GM21381 (cell line): ENCODE measurements around the gene SPATA33.

ENCODE experiments used
- ATAC-seq: cut with Tn5 transposase; IDR thresholded peaks from one replicate; pipeline ENCODE4 v1.9.1; 2021; ENCODE audit warnings: mild to moderate bottlenecking, moderate library complexity; ENCODE audit not compliant: unreplicated experiment

Gene SPATA33

GRCh38 chr16:89706518-89707260 lies 49.1 kb downstream of the SPATA33 start:
- ATAC-seq, result no peak

- ATAC-seq, result no peak
Measured at GRCh38 chr16:89707695-89708094, 50.1 kb downstream of the SPATA33 start.

- ATAC-seq, result no peak
Measured at GRCh38 chr16:89708481-89708931, 50.9 kb downstream of the SPATA33 start.

GRCh38 chr16:89709166-89709565 lies 51.5 kb downstream of the SPATA33 start:
- no peak for ATAC-seq

GRCh38 chr16:89709716-89710432 lies 52.2 kb downstream of the SPATA33 start:
- no peak for ATAC-seq

- ATAC-seq, result no peak
Measured at GRCh38 chr16:89710709-89711564, 53.3 kb downstream of the SPATA33 start.

- no peak for ATAC-seq
Measured at GRCh38 chr16:89711601-89712273, 54.1 kb downstream of the SPATA33 start.

GRCh38 chr16:89712274-89712781 lies 54.7 kb downstream of the SPATA33 start:
- no peak for ATAC-seq

- ATAC-seq, result no peak
Measured at GRCh38 chr16:89716493-89716892, 58.9 kb downstream of the SPATA33 start.

- ATAC-seq, result no peak
Measured at GRCh38 chr16:89716916-89717687, 59.5 kb downstream of the SPATA33 start.

GRCh38 chr16:89717688-89718505 lies 60.3 kb downstream of the SPATA33 start:
- no peak for ATAC-seq
